GM12801 (cell line): Measurements from ENCODE around the gene CFAP65.

Source experiments
- CTCF ChIP-seq: IDR thresholded peaks from one replicate; pipeline ENCODE4 v1.5.1; 2011; ENCODE audit warnings: control low read depth; ENCODE audit not compliant: insufficient read length; ENCODE audit errors: extremely low read depth

The CFAP65 gene

DNA sequence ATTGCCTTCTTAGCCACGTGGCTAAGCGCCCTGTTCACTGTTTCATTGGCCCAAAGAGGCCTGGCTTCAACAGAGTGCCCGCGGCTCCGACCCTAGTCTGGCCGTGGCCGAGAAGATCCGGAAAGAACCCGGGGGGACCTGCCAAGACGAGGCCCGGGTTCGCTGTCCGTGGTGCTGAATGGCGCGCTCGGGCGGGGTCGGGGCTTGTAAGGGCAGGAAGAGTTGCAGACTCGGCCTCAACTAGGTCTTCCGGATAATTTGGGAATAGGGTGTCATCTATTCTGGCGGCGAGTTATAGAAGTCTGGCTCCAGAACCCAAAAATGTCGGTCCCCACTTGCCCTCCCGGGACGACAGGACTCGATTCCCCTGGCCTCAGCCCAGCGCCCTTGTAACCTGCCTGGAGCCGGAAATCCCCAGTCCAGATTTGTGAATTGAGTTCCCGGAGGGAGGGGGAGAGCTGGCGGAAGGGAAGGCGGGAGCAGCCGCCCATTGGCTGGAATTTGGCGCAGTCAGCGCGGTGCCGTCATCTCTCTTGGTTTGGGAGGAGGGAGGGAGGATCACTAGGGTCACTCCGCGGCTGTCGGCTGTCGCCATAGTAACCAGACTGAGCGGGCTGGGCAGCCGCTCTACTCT, 78.3 kb downstream of the CFAP65 start:
- no peak for TF ChIP-seq CTCF

GRCh38 chr2:218961651-218962570, 79.4 kb downstream of the CFAP65 start:
- TF ChIP-seq CTCF = no peak

- no peak for TF ChIP-seq CTCF
Observed at GRCh38 chr2:218961229-218961628, 80.1 kb downstream of the CFAP65 start.

- TF ChIP-seq CTCF = no peak
Observed at GRCh38 chr2:218960309-218961165, 80.8 kb downstream of the CFAP65 start.

- no peak for TF ChIP-seq CTCF
Observed at GRCh38 chr2:218959761-218960308, 81.5 kb downstream of the CFAP65 start.

DNA sequence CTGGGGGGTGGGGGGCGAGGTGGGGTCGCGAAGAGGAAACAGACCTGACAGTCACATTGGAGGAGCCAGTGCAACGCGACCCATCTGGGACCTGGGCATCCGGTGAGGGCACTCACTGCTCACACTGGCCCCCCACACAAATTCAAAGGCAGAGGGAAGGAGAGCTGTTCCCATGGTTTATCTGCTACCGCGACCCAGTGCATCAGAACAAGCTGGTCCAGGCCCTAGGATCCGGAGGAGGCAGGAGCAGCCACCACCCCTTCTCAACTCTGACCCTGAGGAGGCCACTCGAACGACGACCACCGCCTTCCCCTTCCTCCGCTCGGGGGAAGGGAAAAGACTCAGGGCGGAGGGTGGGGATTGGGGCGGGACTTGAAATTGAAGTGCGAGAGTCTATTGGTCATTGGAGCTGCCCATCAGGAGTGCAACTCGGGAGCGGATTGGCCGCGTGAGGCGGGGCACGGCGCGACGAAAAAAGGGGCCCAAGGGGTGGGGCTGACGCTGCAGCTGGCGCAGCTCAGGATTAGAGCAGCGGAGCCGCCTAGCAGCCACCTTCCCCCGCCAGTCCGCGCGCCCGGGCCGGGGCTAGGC, 82.1 kb downstream of the CFAP65 start, which contains the start of gene CDK5R2:
CDK5R2 (plus strand) TSS at position 526 of the 591 bp plus-strand sequence. CDS start 155 bp downstream, outside the sequence.
- TF ChIP-seq CTCF = no peak

- no peak for TF ChIP-seq CTCF
Observed at GRCh38 chr2:218958276-218958675, 83.0 kb downstream of the CFAP65 start.
